GM19468 (cell line): ENCODE measurements around the gene RHEX.

Experiments
- ATAC-seq: cut with Tn5 transposase; IDR thresholded peaks from one replicate; pipeline ENCODE4 v1.9.1; 2021; ENCODE audit warnings: mild to moderate bottlenecking, moderate library complexity, moderate number of reproducible peaks; ENCODE audit not compliant: unreplicated experiment; ENCODE audit errors: extremely low read depth

Gene RHEX

DNA sequence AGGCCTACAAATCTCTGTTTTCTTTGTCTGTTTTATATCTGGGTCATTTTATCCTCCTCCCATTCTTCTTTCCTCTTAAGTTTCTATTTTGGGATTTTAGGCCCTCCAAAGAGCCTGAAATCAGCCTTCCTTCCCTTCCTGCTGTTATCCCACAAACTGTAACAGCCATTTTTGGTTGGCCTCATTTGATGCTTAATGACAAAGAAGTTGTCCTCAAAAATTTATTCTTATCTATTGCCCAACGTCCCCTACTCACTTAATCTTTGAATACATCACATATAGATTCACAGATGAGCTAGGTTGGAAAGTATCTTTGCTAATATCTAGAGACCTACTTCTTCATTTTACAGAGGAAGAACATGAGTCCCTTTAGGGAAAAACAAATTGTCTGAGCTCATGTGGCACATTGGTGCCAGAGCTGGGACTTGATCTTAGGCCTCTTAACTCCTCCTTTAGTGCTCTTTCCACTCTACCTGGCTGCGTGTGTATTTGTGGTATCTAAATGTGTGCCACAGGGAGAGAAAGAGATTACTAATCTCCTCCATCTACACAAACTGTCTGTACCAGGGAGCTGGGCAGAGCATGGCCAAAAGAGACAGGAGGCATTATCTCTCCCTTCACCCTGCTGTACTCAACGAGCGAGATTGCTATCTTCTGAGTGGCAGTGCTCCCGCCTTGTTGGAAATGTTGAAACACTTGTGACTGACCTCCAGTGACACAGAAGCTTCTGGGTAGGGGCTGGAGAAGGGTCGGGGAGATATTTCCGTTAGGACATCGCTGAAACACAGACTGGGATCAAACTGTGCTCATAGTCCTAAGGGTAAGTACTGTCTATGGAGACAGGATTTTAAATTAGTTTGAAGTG lies 30.1 kb downstream of the RHEX start:
- no peak for ATAC-seq

GRCh38 chr1:206083750-206084149 lies 30.8 kb downstream of the RHEX start:
- no peak for ATAC-seq

DNA sequence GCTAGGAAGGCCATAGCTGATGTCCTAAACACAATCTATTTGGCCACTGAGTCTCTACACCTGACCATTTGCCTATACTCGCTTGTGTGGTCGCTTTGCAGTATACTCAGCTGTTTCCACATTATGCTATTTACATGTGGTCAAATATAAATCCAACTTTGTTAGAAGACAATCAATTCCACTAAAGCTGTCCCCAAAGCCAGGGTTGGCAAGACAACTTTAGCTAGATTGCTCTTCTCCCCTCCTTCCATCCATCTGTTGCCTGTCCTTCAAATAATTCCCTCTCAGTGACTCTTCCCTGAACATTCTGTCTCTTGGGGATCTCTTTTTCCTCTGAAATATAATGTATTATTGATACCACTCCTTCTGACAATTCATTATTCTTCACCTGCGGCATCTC lies 34.1 kb downstream of the RHEX start:
- ATAC-seq, result no peak

- ATAC-seq, result no peak
Observed at GRCh38 chr1:206089341-206089740, 36.4 kb downstream of the RHEX start.

DNA sequence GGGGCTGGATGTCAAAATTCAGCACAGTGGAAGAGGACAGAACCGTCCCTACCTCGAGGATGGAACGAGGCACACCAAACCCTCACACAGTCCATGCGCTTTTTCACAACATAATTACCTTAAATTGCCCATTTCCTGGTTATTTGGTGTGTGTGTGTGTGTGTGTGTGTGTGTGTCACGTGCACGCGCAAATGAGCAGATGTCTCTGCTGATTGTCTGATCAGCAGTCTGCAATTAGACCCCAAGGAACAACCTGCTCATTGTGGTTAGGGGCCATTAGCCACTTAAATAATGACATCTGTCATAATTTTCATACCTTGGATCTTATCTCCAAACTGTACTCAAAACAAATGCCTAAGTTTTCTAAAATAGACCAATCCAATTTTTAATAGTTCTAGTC lies 41.1 kb downstream of the RHEX start:
- no peak for ATAC-seq

- no peak for ATAC-seq
Observed at GRCh38 chr1:206097381-206097780, 44.4 kb downstream of the RHEX start.

DNA sequence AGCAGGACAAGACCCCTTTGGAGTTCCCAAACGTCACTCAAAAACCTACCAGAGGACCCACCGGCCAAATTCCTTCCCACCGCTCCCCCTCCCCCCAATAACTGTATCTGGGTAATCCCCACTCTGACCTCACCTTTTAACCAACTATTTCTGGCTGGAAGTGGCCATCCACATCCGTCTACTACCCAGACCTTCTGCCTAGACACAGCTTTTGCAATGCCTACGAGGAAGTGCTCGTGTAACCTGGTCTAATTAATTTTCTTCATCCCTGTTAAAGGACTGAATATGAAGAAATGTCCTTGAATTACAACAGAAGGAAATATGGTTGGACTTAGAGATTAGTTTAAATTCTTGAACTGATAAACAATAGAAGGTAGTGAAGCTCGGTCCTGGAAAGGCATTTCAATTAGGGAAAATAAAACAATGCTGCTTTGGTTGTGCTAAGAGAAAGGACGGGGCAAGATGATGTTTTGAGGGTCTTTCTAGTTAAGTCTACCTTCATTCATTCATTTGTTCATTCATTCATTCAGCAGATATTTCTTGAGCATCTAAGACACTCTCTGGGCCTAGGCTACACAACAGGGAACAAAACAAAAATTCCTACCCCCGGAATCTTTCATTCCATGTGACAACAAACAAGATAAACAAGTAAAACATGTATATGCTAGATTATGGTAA lies 45.4 kb downstream of the RHEX start:
- ATAC-seq, result no peak

- ATAC-seq, result no peak
Observed at GRCh38 chr1:206100226-206100815, 47.3 kb downstream of the RHEX start.

DNA sequence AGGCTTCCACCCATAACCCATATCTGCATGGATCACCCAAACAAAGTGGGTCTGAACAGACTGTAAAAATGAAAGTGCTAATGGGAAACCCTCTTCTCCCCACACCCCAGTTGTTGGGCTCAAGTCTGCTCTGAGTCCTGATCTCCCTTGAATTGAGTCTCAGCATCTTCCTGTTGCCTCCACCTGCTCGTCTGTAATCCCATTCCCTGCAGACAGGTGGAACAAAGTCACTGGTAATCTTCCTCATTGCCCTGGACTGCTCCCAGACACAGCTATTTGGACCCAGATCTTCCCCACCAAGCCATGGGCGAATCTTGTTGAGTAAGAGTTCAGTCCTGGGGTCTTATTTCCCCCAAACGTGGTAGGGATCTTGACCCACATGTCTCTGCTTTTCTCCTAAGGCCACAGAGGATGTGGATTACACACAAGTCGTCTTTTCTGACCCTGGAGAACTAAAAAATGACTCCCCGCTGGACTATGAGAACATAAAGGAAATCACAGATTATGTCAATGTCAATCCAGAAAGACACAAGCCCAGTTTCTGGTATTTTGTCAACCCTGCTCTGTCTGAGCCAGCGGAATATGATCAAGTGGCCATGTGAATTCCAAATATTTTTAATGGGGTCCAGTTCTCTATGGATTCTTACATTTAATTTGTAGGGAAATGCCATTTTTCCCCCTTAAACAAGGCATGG lies 48.5 kb downstream of the RHEX start:
- ATAC-seq, result no peak

DNA sequence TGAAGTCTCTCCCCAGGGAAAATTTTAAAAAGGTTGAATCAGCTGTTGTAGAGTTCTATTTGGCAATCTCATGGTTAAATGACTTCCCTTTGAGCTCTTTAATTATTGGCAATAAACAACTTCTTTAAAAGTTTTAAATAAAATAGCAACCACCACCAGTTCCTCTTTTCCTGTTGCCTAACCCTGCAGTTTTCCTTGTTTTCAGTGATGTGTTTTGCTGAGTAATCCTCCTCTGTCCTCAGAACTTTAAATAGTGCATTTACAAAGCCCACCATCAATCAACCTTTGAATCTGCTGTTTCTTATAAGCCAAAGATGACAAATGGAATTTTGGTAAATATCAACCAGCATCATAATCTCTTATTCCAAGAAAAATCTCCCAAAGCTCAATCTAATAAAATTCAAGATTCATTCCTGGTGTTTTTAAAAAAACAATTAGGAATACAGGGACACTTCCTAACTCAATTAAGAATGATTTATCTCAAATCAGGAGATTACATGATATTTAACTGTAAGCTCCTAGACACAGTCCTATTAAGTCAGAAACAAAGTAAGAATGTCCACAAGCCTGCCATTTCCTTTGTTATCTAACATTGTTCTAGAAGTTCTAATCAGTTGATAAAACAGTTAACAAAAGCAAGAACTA lies 49.4 kb downstream of the RHEX start:
- no peak for ATAC-seq

- ATAC-seq, result no peak
Observed at GRCh38 chr1:206103979-206104378, 51.0 kb downstream of the RHEX start.

GRCh38 chr1:206105464-206105995 lies 52.6 kb downstream of the RHEX start:
- ATAC-seq, result no peak

- ATAC-seq, result no peak
Observed at GRCh38 chr1:206106328-206107167, 53.6 kb downstream of the RHEX start.

DNA sequence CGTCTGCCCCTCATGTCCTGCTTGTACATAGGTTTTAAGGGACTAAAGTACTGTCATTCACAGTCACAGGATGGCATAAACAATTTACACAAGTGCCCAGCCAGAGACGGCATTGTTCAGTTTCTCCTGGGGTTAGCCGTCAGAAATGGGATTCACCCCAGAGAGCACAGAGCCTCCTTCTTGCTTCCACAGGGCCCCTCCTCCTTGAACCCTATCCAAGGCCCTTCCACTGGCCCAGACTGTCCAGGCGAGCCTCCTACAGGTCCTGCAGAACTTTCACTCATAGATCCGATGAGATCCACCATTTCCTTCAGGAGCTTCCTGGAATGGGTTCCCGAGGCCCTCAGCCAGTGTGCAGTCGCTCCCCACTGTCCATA lies 54.2 kb downstream of the RHEX start:
- no peak for ATAC-seq

DNA sequence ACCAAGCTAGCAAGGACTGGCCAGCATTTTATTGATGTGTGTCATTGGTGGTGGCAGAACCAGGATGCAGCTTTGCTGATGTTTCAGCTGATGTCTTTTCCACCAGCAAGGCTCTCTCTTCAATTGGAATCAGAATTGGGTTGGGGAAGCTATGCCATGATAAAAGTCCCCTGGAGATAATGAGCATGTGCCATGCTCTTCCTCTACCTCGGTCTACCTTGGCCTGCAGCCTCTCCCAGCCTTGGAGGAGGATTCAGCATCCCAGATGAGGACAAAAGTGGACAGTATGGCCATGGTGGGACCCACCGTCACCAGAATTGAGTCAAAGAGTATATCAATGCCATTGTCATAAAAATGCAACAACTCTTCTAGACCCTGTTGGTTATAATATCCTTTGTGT lies 55.7 kb downstream of the RHEX start:
- no peak for ATAC-seq

DNA sequence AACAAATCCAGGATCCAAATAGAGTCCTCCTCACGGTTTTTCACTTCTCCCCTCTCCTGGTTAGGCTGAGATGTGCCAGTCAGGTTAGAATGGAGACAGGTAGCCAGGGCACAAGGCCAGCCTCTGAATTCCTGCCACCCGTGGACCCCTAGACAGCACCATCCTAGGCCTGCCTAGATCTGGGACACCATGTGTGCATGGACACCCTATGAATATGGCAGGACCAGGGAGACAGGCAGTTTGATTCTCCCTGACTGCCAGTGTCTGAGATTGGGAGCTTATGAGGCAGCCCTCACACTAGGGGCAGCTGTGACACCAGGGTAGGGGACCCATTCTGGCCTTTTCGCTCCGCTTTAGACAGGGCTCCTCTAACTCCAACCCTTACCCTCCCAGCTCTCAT lies 56.7 kb downstream of the RHEX start:
- no peak for ATAC-seq

- no peak for ATAC-seq
Observed at GRCh38 chr1:206110161-206110560, 57.2 kb downstream of the RHEX start.

- ATAC-seq, result no peak
Observed at GRCh38 chr1:206110820-206111219, 57.8 kb downstream of the RHEX start.

DNA sequence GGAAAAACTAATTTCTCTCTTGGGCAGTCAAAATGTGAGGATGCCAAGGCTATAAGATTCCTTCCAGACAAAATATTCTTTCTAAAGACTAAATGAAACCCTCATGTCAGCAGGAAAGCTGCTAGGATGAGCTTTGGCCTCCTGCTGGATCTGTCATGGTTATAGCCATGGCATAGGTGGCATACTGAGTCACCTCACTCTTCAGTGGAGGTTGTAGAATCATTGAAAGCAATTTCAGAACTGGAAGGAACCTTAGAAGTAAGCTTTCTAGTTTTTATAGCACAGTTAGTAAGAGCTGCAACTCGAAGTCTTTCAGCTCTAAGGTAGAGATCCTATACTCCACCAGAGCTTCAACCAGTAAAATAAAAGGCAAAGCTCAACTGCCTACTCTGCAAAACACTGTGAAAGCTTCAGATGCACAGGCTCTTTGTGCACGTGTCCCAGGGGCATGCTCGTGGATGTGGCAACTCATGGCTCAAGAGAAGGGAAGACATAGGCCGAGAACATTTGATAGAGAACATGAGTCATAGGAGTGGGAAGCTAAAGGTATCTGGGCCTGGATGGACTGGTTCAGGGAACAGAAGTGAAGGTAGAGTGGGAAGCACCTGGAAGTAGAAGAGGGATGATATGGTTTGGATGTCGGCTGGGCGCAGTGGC lies 58.4 kb downstream of the RHEX start:
- ATAC-seq, result no peak
